ENCODE data around the gene ZBTB47. TPM values are rescaled to one million over a fixed set of nuclear protein-coding genes. Genes with fewer than 3 reads are reported as not detected.

Gene ZBTB47
- total RNA-seq, 2 experiments from 2014 or later: 0.43 to 0.45 TPM

DNA sequence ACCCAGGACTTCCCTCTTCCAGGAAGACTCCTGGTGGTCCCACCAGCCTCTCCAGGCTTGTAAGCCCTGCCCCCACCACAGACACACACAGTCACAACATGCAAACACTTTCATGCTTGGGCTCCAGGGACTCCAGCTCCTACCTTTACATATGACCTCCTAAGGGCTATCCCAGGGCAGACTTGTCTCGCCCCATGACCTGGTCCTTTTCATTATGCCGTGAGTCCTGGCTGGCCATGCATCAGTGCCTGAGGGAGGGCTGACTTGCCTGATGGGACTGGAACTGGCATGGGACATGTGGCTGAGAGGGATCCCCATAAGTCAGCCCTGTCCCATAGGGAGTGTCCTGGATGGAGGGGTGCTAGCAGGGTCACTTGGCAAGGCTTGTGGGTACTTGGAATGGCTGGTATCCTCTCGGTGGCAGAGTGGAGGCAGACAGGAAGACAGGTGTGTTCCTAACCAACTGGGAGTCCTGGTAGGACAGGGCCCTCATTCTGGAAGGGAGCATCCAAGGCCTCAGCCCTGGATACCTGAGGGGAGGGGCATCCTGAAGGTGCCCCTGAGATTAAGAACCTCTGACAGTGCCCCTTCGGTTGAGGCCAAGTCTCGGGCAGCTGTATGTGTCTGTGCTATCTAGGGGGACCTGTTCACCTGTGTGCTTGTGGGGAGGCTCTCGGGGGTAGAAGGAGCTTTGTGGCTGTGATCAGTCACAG, 49.6 kb downstream of the ZBTB47 start:
- no peaks in the 10 kb centered on the region for H3K36me3 Mint-ChIP-seq (ENCODE audit: low read depth)
- TF ChIP-seq, protein P1, sequence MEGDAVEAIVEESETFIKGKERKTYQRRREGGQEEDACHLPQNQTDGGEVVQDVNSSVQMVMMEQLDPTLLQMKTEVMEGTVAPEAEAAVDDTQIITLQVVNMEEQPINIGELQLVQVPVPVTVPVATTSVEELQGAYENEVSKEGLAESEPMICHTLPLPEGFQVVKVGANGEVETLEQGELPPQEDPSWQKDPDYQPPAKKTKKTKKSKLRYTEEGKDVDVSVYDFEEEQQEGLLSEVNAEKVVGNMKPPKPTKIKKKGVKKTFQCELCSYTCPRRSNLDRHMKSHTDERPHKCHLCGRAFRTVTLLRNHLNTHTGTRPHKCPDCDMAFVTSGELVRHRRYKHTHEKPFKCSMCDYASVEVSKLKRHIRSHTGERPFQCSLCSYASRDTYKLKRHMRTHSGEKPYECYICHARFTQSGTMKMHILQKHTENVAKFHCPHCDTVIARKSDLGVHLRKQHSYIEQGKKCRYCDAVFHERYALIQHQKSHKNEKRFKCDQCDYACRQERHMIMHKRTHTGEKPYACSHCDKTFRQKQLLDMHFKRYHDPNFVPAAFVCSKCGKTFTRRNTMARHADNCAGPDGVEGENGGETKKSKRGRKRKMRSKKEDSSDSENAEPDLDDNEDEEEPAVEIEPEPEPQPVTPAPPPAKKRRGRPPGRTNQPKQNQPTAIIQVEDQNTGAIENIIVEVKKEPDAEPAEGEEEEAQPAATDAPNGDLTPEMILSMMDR (IDR thresholded peaks at IDR 0.05): no peak
- no peak overlapping the region for H3K4me3 Mint-ChIP-seq
- intact Hi-C loops (cut with micrococcal nuclease): no loop called here
- H3K27ac Mint-ChIP-seq: no peak overlapping the region
- DNase-seq: no peak
- peaks cover 2% of the 10 kb centered on the region for H3K4me1 Mint-ChIP-seq (ENCODE audit: low read depth)
- ChIA-PET CTCF (no interaction called here), POLR2A (no interaction called here)
- ATAC-seq: no peak
- H3K27me3 Mint-ChIP-seq: peaks cover 2% of the 10 kb centered on the region
- H3K9me3 Mint-ChIP-seq: no peaks in the 10 kb centered on the region

DNA sequence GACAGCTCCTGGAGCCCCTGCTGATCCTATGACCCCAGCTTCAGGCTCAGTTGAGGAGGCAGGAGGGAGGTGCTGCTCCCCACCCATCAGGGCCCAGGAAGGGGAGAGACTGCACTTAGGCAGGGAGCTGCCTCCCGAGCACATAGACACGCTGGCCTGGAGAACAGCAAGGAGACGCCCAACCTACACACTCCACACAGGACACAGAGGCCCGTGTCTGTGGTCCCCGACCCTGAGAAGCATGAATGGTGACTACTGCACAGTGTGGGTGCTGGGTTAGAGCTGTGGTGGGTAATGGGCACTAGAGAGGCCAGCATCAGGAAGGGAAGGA, 50.2 kb downstream of the ZBTB47 start:
- no peak for ATAC-seq
- Mint-ChIP-seq H3K36me3 (ENCODE audit: low read depth) (no peaks in the 10 kb centered on the region), H3K4me3 (no peak overlapping the region), H3K27ac (no peak overlapping the region), H3K4me1 (ENCODE audit: low read depth) (peaks cover 2% of the 10 kb centered on the region), H3K9me3 (no peaks in the 10 kb centered on the region), H3K27me3 (peaks cover 2% of the 10 kb centered on the region)
- intact Hi-C loops (cut with micrococcal nuclease): no loop called here
- CTCF ChIA-PET: no interaction called here
- DNase-seq: no peak
- POLR2A ChIA-PET: no interaction called here
- TF ChIP-seq, protein P1 (IDR thresholded peaks at IDR 0.05): no peak

DNA sequence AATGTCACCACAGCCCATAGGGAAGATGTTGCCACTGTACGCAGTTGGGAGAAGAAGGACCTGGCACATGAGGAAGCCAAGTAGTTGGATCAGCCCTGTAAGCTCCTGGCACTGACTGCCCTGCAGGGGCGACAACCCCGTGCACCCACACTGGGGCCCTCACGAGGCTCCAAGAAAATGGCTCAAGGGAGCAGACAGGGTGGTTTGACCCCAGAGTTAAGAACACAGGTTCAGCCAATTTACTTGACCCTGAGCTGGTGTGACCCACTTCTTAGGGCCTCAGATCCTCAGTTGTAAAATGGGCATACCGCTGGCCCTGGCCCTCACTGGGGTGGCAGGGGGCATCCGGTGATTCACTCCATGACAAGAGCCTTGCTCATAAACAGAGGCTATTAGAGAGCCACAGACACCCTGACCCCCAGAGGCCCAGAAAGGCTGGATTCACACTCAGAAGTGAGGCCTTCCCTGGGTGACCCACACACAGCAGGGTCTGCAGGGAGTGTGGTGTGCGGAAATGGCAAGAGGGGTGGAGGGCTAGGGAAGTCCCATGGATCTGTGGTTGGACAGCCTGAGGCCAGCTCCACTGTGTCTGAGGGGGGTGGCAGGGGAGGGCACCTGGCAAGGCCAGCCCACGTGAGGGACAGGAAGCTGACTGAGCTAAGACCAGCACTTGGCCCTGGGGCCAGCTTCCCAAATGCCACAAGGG, 50.8 kb downstream of the ZBTB47 start:
- intact Hi-C loops (cut with micrococcal nuclease): no loop called here
- ChIA-PET POLR2A (no interaction called here), CTCF (no interaction called here)
- H3K27me3 Mint-ChIP-seq: peaks cover 2% of the 10 kb centered on the region
- TF ChIP-seq, protein P1 (IDR thresholded peaks at IDR 0.05): no peak
- no peak overlapping the region for H3K4me3 Mint-ChIP-seq
- no peak for DNase-seq
- H3K36me3 Mint-ChIP-seq (ENCODE audit: low read depth): no peaks in the 10 kb centered on the region
- no peaks in the 10 kb centered on the region for H3K9me3 Mint-ChIP-seq
- no peak for ATAC-seq
- H3K4me1 Mint-ChIP-seq (ENCODE audit: low read depth): no peaks in the 10 kb centered on the region
- no peak overlapping the region for H3K27ac Mint-ChIP-seq

DNA sequence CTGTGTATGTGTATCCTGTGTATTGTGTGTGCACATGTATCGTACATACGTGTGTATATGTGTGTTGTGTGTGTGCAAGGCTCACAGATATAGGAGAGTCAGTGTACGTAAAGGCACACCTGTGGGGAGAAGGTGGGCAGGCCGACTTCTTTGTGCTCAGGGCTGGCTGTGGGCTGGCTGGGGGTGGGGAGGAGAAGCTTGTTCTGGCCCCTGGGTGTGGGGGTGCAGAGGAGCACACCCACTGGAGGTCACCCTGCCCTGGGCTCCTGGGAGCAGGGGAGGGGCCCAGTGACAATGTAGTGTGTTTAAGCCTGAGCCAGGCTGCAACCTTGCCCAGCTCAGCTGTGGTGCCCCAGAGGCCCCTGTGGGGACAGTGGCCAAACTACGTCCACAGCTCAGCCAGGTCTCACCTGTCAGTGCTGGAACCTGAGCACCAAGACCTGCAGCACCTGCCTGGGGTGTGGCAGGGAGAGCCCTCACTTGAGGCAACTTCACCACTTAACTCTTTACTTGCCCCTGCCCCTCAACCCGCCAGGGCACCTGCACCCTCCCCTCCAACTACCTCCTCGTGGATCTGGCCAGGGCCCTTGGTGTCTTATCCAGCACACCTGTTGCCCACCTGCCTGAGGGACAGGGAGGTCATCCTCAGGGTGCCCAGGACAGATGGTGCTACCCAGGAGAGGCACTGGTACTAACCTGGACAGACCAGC, 51.7 kb downstream of the ZBTB47 start:
- CTCF ChIA-PET: no interaction called here
- Mint-ChIP-seq H3K4me3 (no peak overlapping the region), H3K4me1 (ENCODE audit: low read depth) (no peaks in the 10 kb centered on the region), H3K9me3 (no peaks in the 10 kb centered on the region), H3K36me3 (ENCODE audit: low read depth) (no peaks in the 10 kb centered on the region), H3K27me3 (no peaks in the 10 kb centered on the region), H3K27ac (no peak overlapping the region)
- POLR2A ChIA-PET: interaction anchor here (0.6 kb wide), 1 partner anchor 16 kb away, joined by 3 read pairs; no protein-coding TSS in a partner anchor
- DNase-seq: no peak
- TF ChIP-seq, protein P1 (IDR thresholded peaks at IDR 0.05): no peak
- no peak for ATAC-seq
- intact Hi-C loops (cut with micrococcal nuclease): no loop called here
